ENCODE results near the gene FAT1. TPM values are rescaled to one million over a fixed set of nuclear protein-coding genes. Genes with fewer than 3 reads are reported as not detected.

Gene FAT1
- total RNA-seq, 1 experiment from 2014 or later, result 50.2 TPM

DNA sequence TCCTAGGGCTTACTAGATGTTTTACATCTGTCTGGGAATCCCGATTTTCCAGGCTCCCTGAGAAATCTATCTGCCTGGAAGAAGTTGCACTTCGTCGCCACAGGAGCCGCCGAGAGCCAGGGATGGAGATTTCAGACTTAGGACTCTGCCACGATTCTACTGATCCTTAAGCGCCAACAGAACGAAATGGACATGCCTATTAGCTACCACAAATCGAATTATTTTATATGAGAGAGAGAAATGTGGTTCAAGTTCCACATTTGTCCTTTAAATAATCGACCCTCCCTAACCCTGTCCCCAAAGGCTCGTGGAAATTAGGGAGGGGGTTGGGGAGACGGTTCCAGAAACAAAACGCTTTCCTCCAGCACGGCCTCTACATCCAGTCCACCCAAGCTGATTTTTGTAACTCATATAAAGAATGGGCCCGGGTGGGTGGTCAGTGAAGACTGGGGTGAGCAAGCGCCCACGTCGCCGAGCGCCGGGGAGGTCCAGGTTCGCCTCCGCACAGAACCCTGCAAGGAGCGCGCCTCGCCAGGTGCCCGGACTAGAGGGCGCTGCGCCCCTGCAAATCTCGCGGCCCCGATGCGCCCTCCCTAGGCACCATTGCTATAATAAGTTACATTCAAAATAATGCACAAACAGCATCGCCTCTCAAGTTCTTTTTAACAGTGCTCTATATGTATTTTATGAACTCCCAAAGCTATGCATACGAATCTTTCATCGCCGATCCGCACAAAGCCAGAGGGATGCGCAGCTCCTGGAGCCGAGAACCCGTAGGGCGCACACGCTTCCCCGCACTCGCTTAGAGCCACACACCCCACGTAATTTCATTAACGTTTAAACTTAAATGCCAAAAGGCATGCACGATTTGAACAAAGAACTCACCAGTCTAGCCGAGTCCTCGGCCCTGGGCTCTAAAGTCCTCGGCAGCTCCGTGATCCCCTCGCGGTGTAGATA lies 2.1 kb upstream of the FAT1 start:
- peak; percentile 80 for DNase-seq (ENCODE audit: low read depth)

DNA sequence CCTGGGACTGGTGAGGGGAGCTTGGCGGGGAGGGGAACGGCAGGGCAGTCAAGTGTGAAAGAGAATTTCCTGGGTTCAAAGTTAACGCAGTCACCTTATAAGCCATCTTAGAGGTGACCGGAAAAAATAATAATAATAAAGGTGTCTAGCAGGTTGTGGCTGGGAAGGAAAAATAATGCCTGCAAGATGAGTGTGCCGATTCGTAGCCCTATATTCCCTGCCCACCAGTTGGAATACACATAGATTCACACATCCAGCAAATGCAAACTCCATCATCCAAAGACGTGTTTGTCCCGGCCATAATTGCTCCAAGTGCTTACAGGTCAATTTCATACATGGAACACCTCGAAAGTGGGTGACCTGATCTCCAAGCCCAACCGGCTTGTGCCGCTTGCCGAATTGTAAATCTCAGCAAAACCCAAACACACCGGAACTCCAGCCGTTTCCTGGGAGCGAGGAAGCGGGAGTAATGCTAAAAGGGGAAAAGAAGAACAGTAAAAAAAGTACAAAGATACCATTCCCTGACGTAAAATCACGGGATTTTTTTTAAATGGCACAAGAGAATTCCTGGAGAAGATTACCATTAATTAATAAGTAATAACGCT lies 1.3 kb upstream of the FAT1 start:
- peak; percentile 26 for DNase-seq (ENCODE audit: low read depth)

DNA sequence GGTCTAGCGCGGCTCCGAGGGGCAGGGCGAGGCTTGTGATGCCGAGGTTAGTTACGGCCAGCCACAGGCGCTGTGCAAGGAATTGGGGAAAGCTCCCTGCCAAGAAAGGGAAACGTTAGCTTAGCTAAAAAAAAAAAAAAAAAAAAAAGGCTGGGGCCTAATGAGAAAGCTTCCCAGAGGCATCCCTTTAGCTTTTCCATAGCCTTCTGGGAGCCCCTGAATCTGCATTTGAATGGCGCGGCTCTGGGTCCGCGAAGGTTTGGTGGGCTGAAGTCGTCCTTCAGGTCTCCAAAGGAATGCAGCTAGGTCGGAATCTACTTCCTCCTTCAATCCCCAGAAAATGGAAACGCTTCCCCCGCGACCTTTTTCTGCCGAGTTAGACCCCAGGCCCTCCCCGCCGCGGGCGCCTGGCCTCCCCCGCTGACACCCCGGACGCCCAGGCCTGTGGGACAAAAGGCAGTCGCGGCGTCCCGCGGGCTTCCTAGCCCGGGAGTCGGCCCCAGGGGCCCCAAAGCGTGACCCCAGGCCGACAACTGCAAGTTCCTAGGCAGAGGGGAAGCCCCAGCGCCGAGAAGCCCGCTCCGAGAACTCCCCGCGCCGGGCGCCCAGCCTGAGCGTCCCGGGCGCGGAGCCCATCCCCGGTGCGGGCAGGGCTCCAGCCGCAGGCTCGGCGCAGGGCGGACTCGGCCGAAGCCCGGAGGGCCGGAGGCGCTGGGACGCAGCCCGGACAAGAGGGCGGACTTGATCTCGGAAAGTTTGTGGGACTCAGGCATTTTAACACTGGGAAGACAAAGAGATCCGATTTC lies 605 bp upstream of the FAT1 start:
- peak; percentile 25 for DNase-seq (ENCODE audit: low read depth)

DNA sequence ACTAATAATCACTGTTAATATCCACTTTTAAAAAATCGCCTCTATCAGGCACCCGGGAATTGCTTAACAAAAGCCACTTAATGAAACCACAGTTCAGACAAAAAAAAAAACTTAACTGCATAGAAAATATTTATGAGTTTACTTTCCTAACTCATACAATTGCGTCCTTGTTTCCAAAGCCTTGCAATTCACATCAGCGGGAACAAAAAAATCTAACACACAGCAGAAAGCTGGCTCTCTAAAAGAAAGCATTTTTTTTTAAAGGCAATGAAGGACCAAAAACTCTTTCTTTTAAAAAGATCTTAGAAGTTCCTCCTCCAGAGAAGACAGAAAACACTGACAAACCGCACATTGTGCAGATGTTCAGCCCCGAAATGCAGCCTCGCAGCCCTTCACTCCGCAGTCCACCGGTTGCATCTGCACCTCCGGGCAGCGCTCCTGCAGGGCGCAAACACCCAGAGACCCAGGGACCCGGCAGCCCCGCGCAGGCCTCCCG lies 812 bp downstream of the FAT1 start:
- DNase-seq (ENCODE audit: low read depth), result no peak

DNA sequence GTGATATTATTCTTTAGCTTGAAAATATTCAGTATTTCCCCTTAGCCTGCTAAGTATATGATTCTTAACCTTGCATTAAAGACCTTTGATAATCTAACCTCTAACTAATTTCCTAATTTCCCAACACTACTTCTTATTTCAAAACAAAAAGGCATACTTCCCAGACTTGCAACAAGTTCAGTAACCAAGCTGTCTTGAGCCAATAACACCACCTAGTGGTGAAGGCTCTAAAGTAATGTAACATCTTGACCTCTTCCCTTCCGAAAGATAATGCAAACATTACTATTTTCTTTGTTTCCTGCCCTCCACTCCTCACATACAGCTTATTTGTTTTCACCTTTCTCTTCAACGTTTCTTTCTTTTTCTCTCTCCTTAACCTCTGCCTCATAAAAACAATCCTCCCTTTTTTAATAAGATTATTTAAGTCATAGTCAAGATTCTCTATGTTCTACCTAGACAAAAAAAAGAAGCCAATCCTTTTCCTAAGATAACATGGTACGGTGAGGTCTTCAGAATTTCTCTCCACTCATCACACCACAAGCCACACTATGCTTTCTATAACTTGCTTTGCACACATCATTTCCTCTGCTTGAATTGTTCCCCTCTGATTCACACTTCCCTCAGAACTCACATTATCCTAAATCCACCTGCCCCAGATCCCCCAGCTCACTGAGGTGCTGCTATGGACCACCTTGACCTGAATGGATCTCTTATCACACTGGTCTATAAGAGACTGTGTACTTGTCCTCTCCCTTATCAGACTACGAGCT lies 3.5 kb downstream of the FAT1 start:
- DNase-seq (ENCODE audit: low read depth), result peak; percentile 12

DNA sequence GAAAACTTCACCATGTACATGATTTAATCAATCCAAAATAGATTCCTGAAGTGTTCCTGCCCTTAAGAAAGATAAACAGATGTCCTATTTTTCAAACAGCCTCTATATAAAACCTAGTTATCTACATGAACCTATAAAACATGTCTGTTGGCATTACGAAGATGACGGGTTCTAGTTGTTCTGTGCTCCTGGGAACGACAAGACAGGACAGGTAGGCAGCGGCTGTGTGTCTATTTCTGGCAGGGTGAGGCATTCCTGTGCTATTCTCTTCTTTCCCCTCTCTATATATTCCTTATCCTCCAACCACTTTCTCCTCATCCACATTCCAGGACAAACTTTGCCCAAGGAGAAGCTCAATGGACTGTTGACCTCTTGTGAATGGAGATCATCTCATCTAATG lies 6.1 kb downstream of the FAT1 start:
- no peak for DNase-seq (ENCODE audit: low read depth)

DNA sequence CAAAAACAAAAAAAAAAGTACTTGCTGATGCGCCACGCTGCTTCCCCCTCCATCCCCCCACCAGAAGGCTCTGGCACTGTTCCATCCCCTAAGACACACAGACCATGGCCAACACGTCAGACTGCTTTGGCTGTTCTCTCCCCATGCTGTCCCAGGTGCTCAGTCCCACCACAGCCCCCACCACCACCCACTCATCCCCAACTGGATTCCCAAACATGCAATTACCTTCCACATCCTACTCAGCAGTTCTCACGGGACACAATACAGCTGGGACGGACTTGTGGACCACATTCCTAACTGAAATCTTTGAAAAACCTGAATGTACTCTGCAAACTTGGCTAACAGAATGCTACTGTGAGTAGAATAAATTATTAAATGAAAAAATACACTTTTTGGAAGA lies 8.6 kb downstream of the FAT1 start:
- DNase-seq (ENCODE audit: low read depth), result no peak

DNA sequence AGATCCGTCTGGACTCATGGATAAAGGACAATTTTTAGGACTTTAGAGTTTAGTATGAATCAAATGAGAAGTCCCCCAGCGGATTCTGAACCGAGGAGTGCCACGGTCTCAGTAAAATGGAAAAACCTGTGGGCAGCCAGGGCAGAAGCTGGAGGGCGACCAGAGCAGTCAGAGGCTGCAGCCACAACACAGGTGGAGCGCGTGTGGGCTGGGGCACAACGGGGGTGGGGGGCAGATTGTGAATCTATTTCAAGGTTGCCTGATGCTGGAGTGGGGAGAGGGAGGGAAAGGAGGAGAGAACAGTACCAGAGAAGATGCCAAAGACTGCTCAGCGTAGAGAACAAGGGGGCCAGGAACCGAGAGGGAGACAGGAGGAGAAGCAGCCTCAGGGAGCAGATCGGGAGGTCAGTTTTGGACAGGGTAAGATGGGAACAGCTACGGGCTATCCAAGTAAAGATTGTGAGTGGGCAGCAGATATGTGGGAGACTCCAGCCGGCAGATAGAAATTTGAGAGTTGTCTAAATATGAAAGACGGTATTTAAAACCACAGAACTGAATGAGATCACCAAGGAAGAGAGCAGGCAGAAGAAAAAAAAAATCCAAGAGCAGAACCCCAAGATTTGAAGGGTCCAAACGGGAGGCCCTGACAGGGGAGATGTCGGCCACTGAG lies 9.5 kb downstream of the FAT1 start:
- DNase-seq (ENCODE audit: low read depth), result no peak

DNA sequence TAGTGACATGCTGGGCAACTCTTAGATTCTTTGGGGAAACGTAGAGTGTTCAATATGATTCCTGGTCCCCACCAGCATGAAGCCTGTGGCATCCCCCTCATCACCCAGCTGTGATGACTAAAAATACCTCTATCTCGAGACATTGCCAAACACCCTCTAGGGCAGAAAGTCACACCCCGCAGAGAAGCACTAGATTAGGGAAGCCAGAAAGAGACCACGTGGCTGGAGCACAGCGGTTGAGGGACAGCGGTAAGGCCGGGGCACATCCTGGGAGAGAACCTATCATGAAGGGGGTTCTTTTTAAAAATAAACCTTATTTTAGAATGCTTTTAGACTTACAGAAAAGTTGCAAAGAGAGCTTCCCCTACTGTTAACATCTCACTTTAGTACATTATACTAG lies 11.0 kb downstream of the FAT1 start:
- DNase-seq (ENCODE audit: low read depth), result no peak

DNA sequence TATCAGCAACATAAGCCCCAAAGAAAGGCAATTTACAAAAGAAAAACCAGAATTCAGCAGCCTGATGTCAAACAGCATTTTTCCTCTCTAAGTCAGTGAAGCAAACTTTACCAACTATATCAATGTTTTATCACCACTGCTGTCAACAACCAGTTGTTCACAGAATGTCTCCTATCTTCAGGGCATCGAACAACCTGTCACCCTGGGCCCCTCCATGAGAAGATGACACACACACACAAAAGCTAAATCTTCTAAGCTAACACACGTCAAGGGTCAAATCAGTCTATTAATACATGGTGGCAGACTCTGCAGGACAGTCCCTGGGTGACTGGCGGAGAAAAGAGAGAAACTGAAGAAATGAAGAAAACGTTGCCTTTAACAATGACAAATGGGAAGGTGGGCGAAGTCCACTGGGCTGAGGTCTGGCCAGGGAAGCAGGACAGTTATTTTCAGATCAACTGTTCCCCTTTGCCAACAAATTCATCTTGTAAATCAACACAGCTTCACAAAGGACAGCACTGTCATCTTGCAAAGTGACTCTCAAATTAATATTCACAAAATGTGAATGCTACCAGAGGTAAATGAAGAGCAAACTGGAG lies 13.0 kb downstream of the FAT1 start:
- DNase-seq (ENCODE audit: low read depth), result no peak

DNA sequence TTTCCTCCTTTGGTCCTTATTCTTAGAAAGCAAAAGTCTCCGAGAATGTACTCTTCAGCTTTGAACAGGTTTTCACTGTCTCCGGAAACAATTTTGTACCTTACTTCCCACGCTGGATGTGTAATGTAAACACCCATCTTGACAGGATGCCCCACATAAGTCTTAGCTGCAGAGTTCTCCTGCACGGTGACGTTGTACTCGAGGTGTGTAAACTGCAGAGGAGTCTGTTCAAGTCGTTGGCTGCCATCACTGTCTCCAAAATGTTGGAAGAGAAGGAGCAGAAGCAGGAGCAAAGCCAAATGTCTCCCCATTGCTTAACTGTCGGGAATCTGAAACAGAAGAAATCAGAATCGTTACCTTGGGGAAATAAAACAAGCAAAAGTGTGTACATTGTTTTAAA lies 14.1 kb downstream of the FAT1 start:
- DNase-seq (ENCODE audit: low read depth), result no peak

DNA sequence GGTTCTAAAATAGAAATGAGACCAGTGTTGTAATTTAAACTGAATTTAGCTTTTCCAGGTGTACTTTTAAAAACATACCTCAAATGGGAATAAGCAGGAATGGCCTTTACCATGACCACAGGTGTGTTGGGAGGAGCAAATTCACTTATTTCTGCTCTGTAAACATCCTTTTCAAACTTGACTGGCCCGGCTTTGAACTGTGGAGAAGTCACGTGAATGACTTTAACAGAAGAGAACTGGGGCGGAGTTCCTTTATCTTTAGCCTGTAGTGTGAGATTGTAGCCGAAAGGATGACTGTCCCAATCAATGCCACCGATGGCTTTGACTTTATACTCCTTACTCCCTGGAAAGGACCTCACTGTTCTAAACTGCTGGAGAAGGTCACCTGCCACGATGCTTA lies 15.1 kb downstream of the FAT1 start:
- DNase-seq (ENCODE audit: low read depth), result no peak

DNA sequence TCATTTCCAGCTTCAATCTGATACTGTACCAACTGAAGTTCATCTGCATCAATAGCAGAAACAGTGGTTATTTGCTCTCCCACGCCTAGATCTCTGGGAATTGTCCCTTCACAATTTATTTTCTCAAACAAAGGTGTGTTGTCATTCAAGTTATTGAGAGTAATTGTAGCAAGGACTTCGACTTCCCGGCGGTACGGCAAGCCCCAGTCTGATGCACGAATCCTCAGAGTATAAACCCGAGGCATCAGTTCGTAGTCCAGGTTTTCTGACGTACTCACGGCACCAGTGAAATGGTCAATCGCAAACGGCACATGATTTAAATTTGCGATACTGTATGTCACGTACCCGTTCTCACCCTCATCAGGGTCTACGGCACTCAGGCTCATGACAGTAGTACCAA lies 15.7 kb downstream of the FAT1 start:
- no peak for DNase-seq (ENCODE audit: low read depth)

DNA sequence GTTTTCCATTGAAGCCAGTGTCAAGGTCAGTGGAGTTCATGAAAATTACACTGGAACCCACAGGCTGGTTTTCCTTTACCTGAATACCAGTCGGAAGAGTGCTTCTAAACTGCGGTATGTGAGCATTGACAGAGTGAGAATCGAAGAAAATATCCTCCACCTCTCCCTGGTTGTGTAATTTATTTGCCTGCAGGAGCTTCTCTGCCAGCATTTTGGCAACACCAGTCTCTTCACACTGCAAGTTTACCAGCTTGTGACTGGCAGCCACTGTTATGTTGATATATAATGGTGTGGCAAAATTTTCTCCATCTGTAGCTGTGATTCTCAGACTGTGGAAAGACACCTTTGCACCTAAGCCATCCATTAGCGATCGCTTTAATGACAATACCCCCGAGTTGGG lies 16.1 kb downstream of the FAT1 start:
- DNase-seq (ENCODE audit: low read depth), result no peak

DNA sequence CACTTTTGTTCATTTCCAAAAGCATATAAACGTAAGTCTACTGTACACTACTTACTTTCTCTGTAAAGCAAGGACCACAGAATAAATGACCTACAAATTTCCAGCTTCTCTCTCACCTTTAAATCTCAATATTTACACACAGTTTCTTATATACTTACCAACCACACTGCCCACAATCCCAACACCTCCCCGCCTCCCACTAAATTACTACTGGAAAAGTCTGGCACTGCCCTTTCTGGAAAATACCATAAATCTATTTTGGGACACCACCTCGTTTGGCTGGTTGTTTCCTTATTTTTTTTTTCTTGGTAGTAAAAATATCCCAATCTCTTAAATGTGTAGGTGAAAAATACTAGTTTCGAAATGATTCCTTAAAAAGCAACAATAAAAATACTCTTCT lies 19.6 kb downstream of the FAT1 start:
- DNase-seq (ENCODE audit: low read depth), result no peak

DNA sequence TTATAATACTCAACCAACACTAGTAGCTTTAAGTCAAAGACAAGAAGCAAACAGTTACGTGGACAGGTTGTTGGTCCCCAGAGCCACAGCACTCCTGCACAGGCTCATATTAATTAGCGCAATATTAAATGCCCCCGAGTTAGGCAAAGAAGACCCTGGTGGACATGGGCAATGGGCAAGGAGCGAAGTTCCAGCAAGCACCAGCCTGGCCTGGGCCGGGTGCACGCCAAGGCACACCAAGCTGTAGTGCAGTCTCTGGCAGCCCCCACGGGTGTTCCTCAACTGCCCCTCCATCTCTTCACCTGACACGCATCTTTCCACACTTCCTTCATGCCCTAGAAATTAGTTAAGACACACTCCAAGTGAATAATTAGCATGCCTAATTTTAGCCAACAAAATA lies 20.1 kb downstream of the FAT1 start:
- DNase-seq (ENCODE audit: low read depth), result no peak

DNA sequence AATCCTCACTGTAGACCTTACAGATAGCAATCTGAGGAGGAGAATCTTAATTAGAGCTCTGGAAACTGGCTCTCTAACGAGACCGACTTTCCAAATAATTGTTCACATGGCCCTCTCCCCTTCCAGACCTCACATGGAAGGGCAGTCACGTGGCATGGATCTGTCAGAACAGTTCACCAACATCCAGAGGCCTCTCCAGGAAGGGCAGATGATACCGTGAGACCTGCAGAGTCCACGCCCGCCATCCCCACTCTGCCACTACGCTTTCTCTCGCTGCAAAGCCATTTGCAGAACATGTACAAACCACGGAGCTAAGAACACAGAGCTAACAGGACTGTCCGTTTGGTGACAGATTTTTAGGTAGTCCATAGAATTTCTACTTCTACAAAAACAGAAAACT lies 20.7 kb downstream of the FAT1 start:
- no peak for DNase-seq (ENCODE audit: low read depth)

DNA sequence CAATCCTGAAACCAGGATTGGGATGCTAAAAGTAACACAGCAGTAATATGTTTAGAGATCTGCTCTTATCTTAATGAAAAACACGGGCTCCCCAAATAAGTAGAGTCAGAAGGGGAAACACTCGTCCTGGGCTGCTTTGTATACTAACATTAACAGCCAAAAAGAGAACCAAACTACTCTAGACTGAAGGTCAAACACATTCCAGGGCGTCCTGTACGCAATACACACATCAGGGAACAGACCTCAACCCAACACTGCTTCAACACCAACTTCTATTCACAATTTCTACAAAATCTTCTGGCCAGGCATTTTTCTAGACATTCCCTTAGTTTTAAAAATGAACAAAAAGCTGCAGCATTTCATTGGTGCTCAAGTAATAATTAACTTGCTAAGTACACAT lies 21.4 kb downstream of the FAT1 start:
- DNase-seq (ENCODE audit: low read depth), result no peak

DNA sequence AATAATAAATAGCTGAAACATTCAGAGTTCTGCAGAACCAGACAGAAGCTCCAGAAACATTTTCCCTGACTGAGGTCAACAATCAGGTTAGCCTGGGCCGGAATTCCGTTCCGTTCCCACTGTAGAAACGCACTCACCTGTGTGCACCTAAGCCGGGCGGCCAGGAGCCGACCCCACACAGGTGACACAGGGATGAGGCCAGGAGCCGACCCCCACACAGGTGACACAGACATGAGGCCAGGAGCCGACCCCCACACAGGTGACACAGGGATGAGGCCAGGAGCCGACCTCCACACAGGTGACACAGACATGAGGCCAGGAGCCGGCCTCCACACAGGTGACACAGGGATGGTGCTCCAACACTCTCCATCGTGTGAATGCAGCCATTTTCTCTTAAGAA lies 21.9 kb downstream of the FAT1 start:
- DNase-seq (ENCODE audit: low read depth), result no peak

DNA sequence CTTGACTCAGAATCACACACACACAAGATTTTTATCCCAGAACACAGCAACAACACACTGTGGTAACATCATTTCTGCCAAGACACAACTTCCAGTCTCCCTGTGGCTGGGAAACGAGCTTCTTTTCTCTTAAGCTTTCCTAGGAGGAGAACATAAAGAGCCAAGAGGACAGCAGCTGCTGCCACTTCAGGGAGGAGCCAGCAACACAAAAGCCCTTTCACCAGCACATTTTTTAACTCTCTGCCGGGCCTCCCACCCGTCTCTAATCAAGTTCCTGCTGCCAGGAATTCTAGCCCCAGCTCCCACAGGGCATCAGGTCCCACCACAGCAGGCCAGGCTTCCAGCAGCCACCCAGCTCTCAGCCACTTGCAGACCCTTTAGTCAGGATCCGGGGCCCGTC lies 22.4 kb downstream of the FAT1 start:
- no peak for DNase-seq (ENCODE audit: low read depth)

DNA sequence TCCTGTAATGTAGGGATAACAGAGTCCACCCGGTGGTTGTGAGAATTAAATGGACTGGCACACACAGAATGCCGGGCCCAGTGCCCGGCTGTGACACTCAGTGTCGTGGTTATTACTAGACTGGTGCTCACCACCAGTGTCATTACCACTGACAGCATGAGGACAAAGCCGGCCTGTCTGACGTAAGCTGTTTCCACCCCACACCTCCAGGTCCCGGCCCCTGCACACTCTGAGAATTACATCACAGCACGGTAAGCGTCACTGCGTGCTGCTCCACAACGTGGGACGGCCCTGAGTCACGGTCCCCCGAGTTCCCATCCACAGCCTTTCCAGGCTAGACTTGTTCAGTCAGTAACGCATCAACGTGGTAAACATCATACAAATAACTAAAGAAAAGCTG lies 22.9 kb downstream of the FAT1 start:
- DNase-seq (ENCODE audit: low read depth), result no peak
